ENCODE data around the gene MALRD1. TPM values are rescaled to one million over a fixed set of nuclear protein-coding genes. Genes with fewer than 3 reads are reported as not detected.

The MALRD1 gene
- total and polyA plus RNA-seq, 2 of the 8 experiments (the other 6 are each of a cell fraction or from before 2014, with no cell fraction given): 0.32 to 0.35 TPM

DNA sequence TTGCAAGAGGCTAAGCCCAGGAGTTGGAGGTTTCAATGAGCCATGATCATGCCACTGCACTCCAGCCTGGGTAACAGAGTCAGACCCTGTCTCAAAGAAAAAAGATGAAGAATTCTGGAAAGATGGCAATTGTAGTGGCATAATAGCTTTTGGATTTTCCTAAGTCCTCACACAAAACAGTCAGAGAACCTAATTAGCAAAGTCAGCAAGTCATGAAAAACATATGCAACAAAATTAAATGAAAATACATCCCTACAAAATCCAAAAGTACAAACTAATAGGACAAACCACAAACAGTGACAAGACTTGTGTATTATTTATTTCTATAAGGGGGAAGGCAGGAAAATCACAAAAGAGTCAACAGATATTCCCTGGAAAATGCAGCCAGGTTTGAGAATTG lies 405.4 kb downstream of the MALRD1 start (continued):
- TF ChIP-seq, protein P1, sequence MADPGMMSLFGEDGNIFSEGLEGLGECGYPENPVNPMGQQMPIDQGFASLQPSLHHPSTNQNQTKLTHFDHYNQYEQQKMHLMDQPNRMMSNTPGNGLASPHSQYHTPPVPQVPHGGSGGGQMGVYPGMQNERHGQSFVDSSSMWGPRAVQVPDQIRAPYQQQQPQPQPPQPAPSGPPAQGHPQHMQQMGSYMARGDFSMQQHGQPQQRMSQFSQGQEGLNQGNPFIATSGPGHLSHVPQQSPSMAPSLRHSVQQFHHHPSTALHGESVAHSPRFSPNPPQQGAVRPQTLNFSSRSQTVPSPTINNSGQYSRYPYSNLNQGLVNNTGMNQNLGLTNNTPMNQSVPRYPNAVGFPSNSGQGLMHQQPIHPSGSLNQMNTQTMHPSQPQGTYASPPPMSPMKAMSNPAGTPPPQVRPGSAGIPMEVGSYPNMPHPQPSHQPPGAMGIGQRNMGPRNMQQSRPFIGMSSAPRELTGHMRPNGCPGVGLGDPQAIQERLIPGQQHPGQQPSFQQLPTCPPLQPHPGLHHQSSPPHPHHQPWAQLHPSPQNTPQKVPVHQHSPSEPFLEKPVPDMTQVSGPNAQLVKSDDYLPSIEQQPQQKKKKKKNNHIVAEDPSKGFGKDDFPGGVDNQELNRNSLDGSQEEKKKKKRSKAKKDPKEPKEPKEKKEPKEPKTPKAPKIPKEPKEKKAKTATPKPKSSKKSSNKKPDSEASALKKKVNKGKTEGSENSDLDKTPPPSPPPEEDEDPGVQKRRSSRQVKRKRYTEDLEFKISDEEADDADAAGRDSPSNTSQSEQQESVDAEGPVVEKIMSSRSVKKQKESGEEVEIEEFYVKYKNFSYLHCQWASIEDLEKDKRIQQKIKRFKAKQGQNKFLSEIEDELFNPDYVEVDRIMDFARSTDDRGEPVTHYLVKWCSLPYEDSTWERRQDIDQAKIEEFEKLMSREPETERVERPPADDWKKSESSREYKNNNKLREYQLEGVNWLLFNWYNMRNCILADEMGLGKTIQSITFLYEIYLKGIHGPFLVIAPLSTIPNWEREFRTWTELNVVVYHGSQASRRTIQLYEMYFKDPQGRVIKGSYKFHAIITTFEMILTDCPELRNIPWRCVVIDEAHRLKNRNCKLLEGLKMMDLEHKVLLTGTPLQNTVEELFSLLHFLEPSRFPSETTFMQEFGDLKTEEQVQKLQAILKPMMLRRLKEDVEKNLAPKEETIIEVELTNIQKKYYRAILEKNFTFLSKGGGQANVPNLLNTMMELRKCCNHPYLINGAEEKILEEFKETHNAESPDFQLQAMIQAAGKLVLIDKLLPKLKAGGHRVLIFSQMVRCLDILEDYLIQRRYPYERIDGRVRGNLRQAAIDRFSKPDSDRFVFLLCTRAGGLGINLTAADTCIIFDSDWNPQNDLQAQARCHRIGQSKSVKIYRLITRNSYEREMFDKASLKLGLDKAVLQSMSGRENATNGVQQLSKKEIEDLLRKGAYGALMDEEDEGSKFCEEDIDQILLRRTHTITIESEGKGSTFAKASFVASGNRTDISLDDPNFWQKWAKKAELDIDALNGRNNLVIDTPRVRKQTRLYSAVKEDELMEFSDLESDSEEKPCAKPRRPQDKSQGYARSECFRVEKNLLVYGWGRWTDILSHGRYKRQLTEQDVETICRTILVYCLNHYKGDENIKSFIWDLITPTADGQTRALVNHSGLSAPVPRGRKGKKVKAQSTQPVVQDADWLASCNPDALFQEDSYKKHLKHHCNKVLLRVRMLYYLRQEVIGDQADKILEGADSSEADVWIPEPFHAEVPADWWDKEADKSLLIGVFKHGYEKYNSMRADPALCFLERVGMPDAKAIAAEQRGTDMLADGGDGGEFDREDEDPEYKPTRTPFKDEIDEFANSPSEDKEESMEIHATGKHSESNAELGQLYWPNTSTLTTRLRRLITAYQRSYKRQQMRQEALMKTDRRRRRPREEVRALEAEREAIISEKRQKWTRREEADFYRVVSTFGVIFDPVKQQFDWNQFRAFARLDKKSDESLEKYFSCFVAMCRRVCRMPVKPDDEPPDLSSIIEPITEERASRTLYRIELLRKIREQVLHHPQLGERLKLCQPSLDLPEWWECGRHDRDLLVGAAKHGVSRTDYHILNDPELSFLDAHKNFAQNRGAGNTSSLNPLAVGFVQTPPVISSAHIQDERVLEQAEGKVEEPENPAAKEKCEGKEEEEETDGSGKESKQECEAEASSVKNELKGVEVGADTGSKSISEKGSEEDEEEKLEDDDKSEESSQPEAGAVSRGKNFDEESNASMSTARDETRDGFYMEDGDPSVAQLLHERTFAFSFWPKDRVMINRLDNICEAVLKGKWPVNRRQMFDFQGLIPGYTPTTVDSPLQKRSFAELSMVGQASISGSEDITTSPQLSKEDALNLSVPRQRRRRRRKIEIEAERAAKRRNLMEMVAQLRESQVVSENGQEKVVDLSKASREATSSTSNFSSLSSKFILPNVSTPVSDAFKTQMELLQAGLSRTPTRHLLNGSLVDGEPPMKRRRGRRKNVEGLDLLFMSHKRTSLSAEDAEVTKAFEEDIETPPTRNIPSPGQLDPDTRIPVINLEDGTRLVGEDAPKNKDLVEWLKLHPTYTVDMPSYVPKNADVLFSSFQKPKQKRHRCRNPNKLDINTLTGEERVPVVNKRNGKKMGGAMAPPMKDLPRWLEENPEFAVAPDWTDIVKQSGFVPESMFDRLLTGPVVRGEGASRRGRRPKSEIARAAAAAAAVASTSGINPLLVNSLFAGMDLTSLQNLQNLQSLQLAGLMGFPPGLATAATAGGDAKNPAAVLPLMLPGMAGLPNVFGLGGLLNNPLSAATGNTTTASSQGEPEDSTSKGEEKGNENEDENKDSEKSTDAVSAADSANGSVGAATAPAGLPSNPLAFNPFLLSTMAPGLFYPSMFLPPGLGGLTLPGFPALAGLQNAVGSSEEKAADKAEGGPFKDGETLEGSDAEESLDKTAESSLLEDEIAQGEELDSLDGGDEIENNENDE (IDR thresholded peaks at IDR 0.05; ENCODE audit: insufficient replicate concordance, low read length): no peak
- TF ChIP-seq CTBP2 (IDR thresholded peaks at IDR 0.05; ENCODE audit: borderline replicate concordance, insufficient read depth, insufficient read length, low read length) (no peak), EGR1 (IDR thresholded peaks at IDR 0.05; ENCODE audit: borderline replicate concordance, low read depth, low read length) (no peak), SP1 (IDR thresholded peaks at IDR 0.05; ENCODE audit: low read depth, low read length) (no peak), ZNF274 (IDR thresholded peaks at IDR 0.05; ENCODE audit: borderline replicate concordance, extremely low read depth, low read length) (no peak), EP300 (IDR thresholded peaks at IDR 0.05; ENCODE audit: borderline replicate concordance in 1 of 2, low read depth in 2 of 2, low read length in 2 of 2) (no peak), RAD21 (IDR thresholded peaks at IDR 0.05 in 1 of 2, conservative IDR thresholded peaks at IDR 0.05 in 1 of 2; ENCODE audit: low read depth in 2 of 2, low read length in 2 of 2) (no peak), RFX5 (IDR thresholded peaks at IDR 0.05; ENCODE audit: borderline replicate concordance, low read depth, low read length) (no peak), POU5F1 (IDR thresholded peaks at IDR 0.05; ENCODE audit: low read depth, low read length) (no peak), CBX8 (IDR thresholded peaks at IDR 0.05; ENCODE audit: borderline replicate concordance, low read depth, low read length) (no peak)
